HEK293 (cell line): Measurements from ENCODE around the gene STRC.
"Not testable (repeated sequence)": the region's sequence is repeated elsewhere in the genome, so short reads cannot be mapped to it uniquely, and the experiment has no call there.

ENCODE experiments used
- CTCF ChIA-PET: fragments of 350-600 bp; formaldehyde crosslinking; extraction: SDS; loops from one replicate; lab custom pipeline; 2021; ENCODE audit warnings: antibody characterized with exemption; lab: Yijun Ruan, JAX
- POLR2A ChIA-PET: fragments of 300-600 bp; formaldehyde crosslinking; extraction: SDS; loops from one replicate; lab custom pipeline; 2020; ENCODE audit warnings: antibody characterized with exemption, inconsistent platforms; lab: Yijun Ruan, JAX
- H3K27ac ChIP-seq: fragments of 200-500 bp; sonication (Bioruptor generic); 2 replicates; pipeline ENCODE4 v1.5.1; 2014; ENCODE audit warnings: low read depth, low read length, control low read depth, inconsistent platforms; ENCODE audit errors: extremely low read depth
- H3K36me3 ChIP-seq, 2 experiments: fragments of 200-500 bp in 1 of 2; sonication (Bioruptor generic) in 1 of 2; 1 replicate in 1 of 2; 2 replicates in 1 of 2; pipeline ENCODE4 v1.5.1; 2014 to 2017; ENCODE audit warnings: inconsistent platforms in 2 of 2, low read length in 2 of 2; ENCODE audit not compliant: control insufficient read depth in 2 of 2, insufficient read depth in 1 of 2
- H3K4me1 ChIP-seq: fragments of 200-500 bp; sonication (Bioruptor generic); 2 replicates; pipeline ENCODE4 v1.5.1; 2014; ENCODE audit warnings: mild to moderate bottlenecking, low read length, inconsistent platforms; ENCODE audit not compliant: control insufficient read depth, insufficient read depth
- H3K4me3 ChIP-seq: 2 replicates; pipeline ENCODE4 v1.5.1; 2011; ENCODE audit warnings: low read depth, mild to moderate bottlenecking, control low read depth, low read length, moderate library complexity
- H3K9me3 ChIP-seq: fragments of 200-500 bp; sonication (Bioruptor generic); 2 replicates; pipeline ENCODE4 v1.5.1; 2014; ENCODE audit warnings: low read depth, low read length, inconsistent platforms; ENCODE audit not compliant: control insufficient read depth, insufficient read depth
- GLI2 ChIP-seq: fragments of 450-650 bp; formaldehyde crosslinking; IDR thresholded peaks from 2 replicates; pipeline ENCODE4; 2017; ENCODE audit warnings: missing biosample characterization, missing genetic modification characterization, low read depth, borderline replicate concordance
- ZNF677 ChIP-seq: fragments of 450-650 bp; IDR thresholded peaks from 2 replicates; pipeline ENCODE4 v1.5.0; 2018; ENCODE audit warnings: missing biosample characterization, mild to moderate bottlenecking, missing genetic modification characterization, moderate library complexity
- TF ChIP-seq, protein P1 (sequence below): fragments of 450-650 bp; formaldehyde crosslinking; IDR thresholded peaks from 2 replicates; pipeline ENCODE4 v1.5.1; 2016; ENCODE audit warnings: missing biosample characterization, missing genetic modification characterization

The STRC gene

GRCh38 chr15:43618700-43619099 is at the start of gene STRC:
STRC (minus strand) TSS chr15:43618800; CDS start chr15:43618722, 78 bp downstream.
- H3K36me3 ChIP-seq, H3K4me1 ChIP-seq, H3K4me3 ChIP-seq, H3K9me3 ChIP-seq, H3K27ac ChIP-seq, CTCF ChIA-PET, POLR2A ChIA-PET: not testable (repeated sequence)

DNA sequence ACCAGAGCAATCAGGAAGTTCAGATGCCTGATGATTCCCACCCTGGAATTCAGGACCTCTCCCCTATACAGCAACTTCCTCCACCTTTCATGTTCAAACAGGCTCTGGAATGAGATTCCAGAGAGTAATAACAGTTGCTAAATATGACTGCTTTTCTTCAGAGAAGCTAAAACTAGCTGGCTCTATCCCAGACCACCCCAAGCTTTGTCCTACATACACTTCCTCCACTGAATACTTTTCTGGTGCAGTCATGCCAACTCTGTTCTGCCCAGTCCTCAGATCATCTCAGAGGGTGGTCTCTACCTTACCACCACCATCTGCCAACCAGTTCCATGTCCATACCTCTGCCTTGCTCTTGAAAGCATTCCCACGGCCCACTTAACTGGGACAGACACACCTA is 47.6 kb upstream of the STRC start:
- POLR2A ChIA-PET, CTCF ChIA-PET: not testable (repeated sequence)

DNA sequence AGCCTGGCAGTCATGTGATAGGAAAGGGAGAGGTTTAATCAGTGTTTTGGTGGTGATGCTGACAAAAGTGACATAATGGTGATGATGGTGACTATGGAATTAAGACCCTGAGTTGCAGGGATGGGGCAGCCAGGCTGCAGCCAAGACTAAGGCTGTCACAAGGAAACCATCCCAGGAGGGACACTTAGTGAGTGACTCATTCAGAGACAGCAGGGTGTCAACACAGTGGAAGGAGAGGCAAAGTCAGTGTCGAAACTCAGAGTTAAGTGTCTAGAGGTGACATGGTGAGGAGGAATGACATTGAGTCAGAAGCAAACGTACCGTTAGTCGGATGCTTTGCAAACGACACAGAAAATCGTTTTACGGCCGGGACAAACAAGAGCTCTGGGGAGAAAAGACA is 44.7 kb upstream of the STRC start:
- H3K27ac ChIP-seq, H3K36me3 ChIP-seq, H3K4me1 ChIP-seq, CTCF ChIA-PET, H3K9me3 ChIP-seq, H3K4me3 ChIP-seq, POLR2A ChIA-PET: not testable (repeated sequence)

More for the DNA sequence above, 47.6 kb upstream of the STRC start:
- not testable (repeated sequence) for H3K27ac ChIP-seq, H3K9me3 ChIP-seq, H3K4me3 ChIP-seq, H3K4me1 ChIP-seq, H3K36me3 ChIP-seq

- H3K36me3 ChIP-seq, H3K27ac ChIP-seq, H3K4me3 ChIP-seq, H3K4me1 ChIP-seq, CTCF ChIA-PET, H3K9me3 ChIP-seq, POLR2A ChIA-PET: not testable (repeated sequence)
Measured at GRCh38 chr15:43662293-43662692, 43.7 kb upstream of the STRC start.

DNA sequence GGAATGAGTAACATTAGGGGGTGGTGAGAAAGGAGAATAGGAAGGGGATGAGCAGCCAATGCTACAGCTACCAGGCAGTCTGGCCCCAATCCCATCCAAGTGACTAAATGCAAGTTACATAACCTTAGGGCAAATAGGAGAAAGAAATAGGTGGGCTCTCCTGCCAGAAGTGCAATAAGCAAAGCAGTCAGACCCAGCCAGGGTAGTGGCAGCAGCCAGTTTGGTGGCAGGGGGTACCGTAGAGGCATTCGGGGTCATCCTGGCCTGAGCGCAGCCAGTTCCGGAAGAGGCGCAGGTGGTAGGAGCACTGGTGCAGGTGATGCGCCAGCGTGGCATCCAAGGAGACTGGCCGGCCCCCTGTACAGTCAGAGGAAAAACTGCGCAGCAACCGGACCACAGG is 41.1 kb upstream of the STRC start:
- H3K27ac ChIP-seq, H3K4me3 ChIP-seq, POLR2A ChIA-PET: not testable (repeated sequence)

DNA sequence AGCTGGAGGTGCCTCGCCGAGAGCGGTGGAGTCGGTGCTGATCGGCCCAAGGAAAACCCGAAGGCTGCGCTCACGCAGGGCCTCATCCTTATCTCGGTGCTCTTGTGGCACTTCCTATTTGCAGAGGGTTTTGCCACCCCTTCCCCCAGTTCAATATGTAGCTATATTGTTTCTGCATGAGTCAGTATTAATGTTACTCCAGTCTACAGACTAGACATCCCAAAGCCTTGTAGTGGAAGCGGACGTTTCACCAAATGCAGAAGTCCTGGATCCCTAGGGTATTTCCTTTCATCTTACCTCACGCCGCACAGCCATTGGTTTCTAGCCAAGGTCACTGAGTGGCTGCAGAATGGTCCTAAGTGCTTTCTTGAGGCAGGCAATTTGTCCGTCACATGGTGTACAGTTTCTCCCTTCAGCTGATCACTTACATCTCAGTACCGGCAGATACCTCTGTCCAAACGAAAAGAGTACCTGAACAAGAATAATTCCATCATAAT is 30.9 kb upstream of the STRC start:
- POLR2A ChIA-PET, CTCF ChIA-PET: not testable (repeated sequence)

More for the DNA sequence above, 41.1 kb upstream of the STRC start:
- H3K9me3 ChIP-seq, H3K4me1 ChIP-seq, CTCF ChIA-PET, H3K36me3 ChIP-seq: not testable (repeated sequence)

GRCh38 chr15:43648649-43649429 is 30.2 kb upstream of the STRC start, which contains the start of gene CATSPER2:
CATSPER2 (minus strand) TSS chr15:43648844; CDS start chr15:43648061, 783 bp downstream.
- TF ChIP-seq, protein P1, sequence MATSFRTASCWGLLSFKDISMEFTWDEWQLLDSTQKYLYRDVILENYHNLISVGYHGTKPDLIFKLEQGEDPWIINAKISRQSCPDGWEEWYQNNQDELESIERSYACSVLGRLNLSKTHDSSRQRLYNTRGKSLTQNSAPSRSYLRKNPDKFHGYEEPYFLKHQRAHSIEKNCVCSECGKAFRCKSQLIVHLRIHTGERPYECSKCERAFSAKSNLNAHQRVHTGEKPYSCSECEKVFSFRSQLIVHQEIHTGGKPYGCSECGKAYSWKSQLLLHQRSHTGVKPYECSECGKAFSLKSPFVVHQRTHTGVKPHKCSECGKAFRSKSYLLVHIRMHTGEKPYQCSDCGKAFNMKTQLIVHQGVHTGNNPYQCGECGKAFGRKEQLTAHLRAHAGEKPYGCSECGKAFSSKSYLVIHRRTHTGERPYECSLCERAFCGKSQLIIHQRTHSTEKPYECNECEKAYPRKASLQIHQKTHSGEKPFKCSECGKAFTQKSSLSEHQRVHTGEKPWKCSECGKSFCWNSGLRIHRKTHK (tag by site-specific recombination): no peak
- TF ChIP-seq ZNF677 (tag by site-specific recombination) (no peak), GLI2 (tag by site-specific recombination) (no peak)
- H3K27ac ChIP-seq: no peak within 1 kb of the TSS
- H3K4me1 ChIP-seq: no peaks in the 10 kb centered on the region
- H3K4me3 ChIP-seq: no peak within 1 kb of the TSS
- H3K9me3 ChIP-seq: no peaks in the 10 kb centered on the region
- no peaks in the 10 kb centered on the region; a peak in 1 of 3 replicates for H3K36me3 ChIP-seq
- ChIA-PET CTCF (no interaction called here), POLR2A (no interaction called here)

More for the DNA sequence above, 30.9 kb upstream of the STRC start:
- not testable (repeated sequence) for H3K4me3 ChIP-seq, H3K4me1 ChIP-seq, H3K36me3 ChIP-seq, H3K27ac ChIP-seq, H3K9me3 ChIP-seq

DNA sequence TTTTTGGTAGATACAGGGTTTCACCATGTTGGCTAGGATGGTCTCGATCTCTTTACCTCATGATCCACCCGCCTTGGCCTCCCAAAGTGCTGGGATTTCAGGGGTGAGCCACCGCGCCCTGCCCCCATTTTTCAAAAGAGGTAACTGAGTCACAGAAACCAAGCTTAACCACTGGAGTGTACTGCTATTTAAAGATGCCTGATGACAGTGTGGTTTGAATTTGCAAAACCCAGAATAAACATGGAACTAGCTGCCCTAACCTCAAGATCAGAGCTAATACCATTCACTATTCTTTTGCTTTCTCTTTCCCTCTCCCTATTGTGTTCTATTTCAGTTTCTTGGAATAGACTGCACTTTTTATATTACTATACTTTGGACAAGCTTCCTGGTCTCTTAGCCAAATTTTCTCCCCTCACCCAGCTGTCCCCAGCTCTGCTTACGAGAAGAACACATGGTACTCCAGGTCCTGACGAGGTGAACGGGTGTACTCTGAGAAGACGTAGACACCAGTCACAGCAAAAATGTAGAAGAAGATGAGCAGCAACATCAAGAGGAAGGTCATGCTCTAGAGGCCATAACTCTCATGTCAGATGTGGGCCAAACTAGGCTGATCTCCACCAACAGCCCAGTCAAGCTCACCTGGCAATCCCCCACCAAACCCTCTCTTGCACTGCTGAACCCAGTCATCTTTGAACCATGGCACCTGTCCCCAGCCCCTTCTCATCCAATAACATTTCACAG is 20.0 kb upstream of the STRC start:
- ChIA-PET CTCF (interaction anchor here (0.6 kb wide), 1 partner anchor 125 kb away, joined by 8 read pairs; no protein-coding TSS in a partner anchor), POLR2A (interaction anchor here (0.7 kb wide), 1 partner anchor 37 kb away, joined by 3 read pairs; no protein-coding TSS in a partner anchor)
- H3K36me3 ChIP-seq, H3K4me3 ChIP-seq, H3K9me3 ChIP-seq, H3K4me1 ChIP-seq, H3K27ac ChIP-seq: not testable (repeated sequence)
